ENCODE measurements around the gene IDI2. TPM values are rescaled to one million over a fixed set of nuclear protein-coding genes. Genes with fewer than 3 reads are reported as not detected.

The IDI2 gene
- total and polyA plus RNA-seq, 4 donors, result 0.05 to 0.18 (median 0.08) TPM; not detected in 1

- DNase-seq (no peak), ATAC-seq (ENCODE audit: insufficient read depth, low FRiP score) (no peak)
- no peak overlapping the region for H3K4me3 ChIP-seq
- TF ChIP-seq CTCF (IDR thresholded peaks at IDR 0.05; ENCODE audit: control extremely low read depth, extremely low read depth), result no peak
- H3K4me1 ChIP-seq (ENCODE audit: control insufficient read depth in 5 of 5, insufficient read depth in 5 of 5, low read length in 5 of 5), result no peaks in the 10 kb centered on the region
- no peak overlapping the region for H3K27ac ChIP-seq (ENCODE audit: low read depth in 1 of 2, low read length in 1 of 2)
- H3K36me3 ChIP-seq (ENCODE audit: control insufficient read depth in 4 of 4, insufficient read depth in 4 of 4, low read length in 4 of 4), result peaks cover 32 to 52% (median 44%) of the 10 kb centered on the region in 4 donors
- no peaks in the 10 kb centered on the region for H3K27me3 ChIP-seq (ENCODE audit: control insufficient read depth in 3 of 3, insufficient read depth in 3 of 3, low read length in 2 of 3)
- no peaks in the 10 kb centered on the region for H3K9me3 ChIP-seq (ENCODE audit: control insufficient read depth in 4 of 4, insufficient read depth in 3 of 4, low read length in 3 of 4)
- no peak overlapping the region for H3K9ac ChIP-seq (ENCODE audit: insufficient read depth in 1 of 2, low read length in 2 of 2)
- 97 to 98% methylated on average over 12 of the region's 12 CpGs for WGBS, 2 donors
Observed at GRCh38 chr10:996031-996430, 29.6 kb downstream of the IDI2 start.

- Histone ChIP-seq H3K36me3 (ENCODE audit: control insufficient read depth in 4 of 4, insufficient read depth in 4 of 4, low read length in 4 of 4) (peaks cover 30 to 50% (median 41%) of the 10 kb centered on the region in 4 donors), H3K9ac (ENCODE audit: insufficient read depth in 1 of 2, low read length in 2 of 2) (no peak overlapping the region), H3K9me3 (ENCODE audit: control insufficient read depth in 4 of 4, insufficient read depth in 3 of 4, low read length in 3 of 4) (no peaks in the 10 kb centered on the region), H3K4me1 (ENCODE audit: control insufficient read depth in 5 of 5, insufficient read depth in 5 of 5, low read length in 5 of 5) (no peaks in the 10 kb centered on the region), H3K27ac (ENCODE audit: low read depth in 1 of 2, low read length in 1 of 2) (no peak overlapping the region), H3K4me3 (no peak overlapping the region), H3K27me3 (ENCODE audit: control insufficient read depth in 3 of 3, insufficient read depth in 3 of 3, low read length in 2 of 3) (no peaks in the 10 kb centered on the region)
- TF ChIP-seq CTCF (IDR thresholded peaks at IDR 0.05; ENCODE audit: control extremely low read depth, extremely low read depth), result no peak
- DNase-seq (no peak), ATAC-seq (ENCODE audit: insufficient read depth, low FRiP score) (no peak)
- 95% methylated on average over 7 of the region's 7 CpGs for WGBS, 2 donors
Observed at GRCh38 chr10:995559-995926, 30.1 kb downstream of the IDI2 start.

GRCh38 chr10:994836-995558 is 30.7 kb downstream of the IDI2 start:
- no peak overlapping the region for H3K27ac ChIP-seq (ENCODE audit: low read depth in 1 of 2, low read length in 1 of 2)
- H3K9ac ChIP-seq (ENCODE audit: insufficient read depth in 1 of 2, low read length in 2 of 2), result no peak overlapping the region
- peaks cover 28 to 46% (median 39%) of the 10 kb centered on the region in 4 donors for H3K36me3 ChIP-seq (ENCODE audit: control insufficient read depth in 4 of 4, insufficient read depth in 4 of 4, low read length in 4 of 4)
- DNase-seq (no peak), ATAC-seq (ENCODE audit: insufficient read depth, low FRiP score) (no peak)
- no peaks in the 10 kb centered on the region for H3K9me3 ChIP-seq (ENCODE audit: control insufficient read depth in 4 of 4, insufficient read depth in 3 of 4, low read length in 3 of 4)
- WGBS, 2 donors, result 94 to 95% methylated on average over 6 of the region's 6 CpGs
- H3K4me1 ChIP-seq (ENCODE audit: control insufficient read depth in 5 of 5, insufficient read depth in 5 of 5, low read length in 5 of 5), result no peaks in the 10 kb centered on the region
- H3K4me3 ChIP-seq, result no peak overlapping the region
- TF ChIP-seq CTCF (IDR thresholded peaks at IDR 0.05; ENCODE audit: control extremely low read depth, extremely low read depth), result no peak
- H3K27me3 ChIP-seq (ENCODE audit: control insufficient read depth in 3 of 3, insufficient read depth in 3 of 3, low read length in 2 of 3), result no peaks in the 10 kb centered on the region

GRCh38 chr10:992871-993270 is 32.8 kb downstream of the IDI2 start:
- H3K4me1 ChIP-seq (ENCODE audit: control insufficient read depth in 5 of 5, insufficient read depth in 5 of 5, low read length in 5 of 5), result peaks cover 5 to 8% (median 6%) of the 10 kb centered on the region in 5 donors
- no peaks in the 10 kb centered on the region for H3K27me3 ChIP-seq (ENCODE audit: control insufficient read depth in 3 of 3, insufficient read depth in 3 of 3, low read length in 2 of 3)
- H3K4me3 ChIP-seq, result no peak overlapping the region
- H3K9ac ChIP-seq (ENCODE audit: insufficient read depth in 1 of 2, low read length in 2 of 2), result no peak overlapping the region
- no peaks in the 10 kb centered on the region for H3K9me3 ChIP-seq (ENCODE audit: control insufficient read depth in 4 of 4, insufficient read depth in 3 of 4, low read length in 3 of 4)
- no peak for TF ChIP-seq CTCF (IDR thresholded peaks at IDR 0.05; ENCODE audit: control extremely low read depth, extremely low read depth)
- peaks cover 18 to 32% (median 26%) of the 10 kb centered on the region in 4 donors for H3K36me3 ChIP-seq (ENCODE audit: control insufficient read depth in 4 of 4, insufficient read depth in 4 of 4, low read length in 4 of 4)
- no peak for DNase-seq
- no peak overlapping the region for H3K27ac ChIP-seq (ENCODE audit: low read depth in 1 of 2, low read length in 1 of 2)
- no peak for ATAC-seq (ENCODE audit: insufficient read depth, low FRiP score)

All from lung (tissue), 12 donors.